Activated CD4-positive, alpha-beta memory T cell treated with anti-CD3 and anti-CD28 coated beads for 36 hours (primary cell): Measurements from ENCODE around the gene ABCC11. TPM values are rescaled to one million over a fixed set of nuclear protein-coding genes. Genes with fewer than 3 reads are reported as not detected.
A peak's percentile ranks its signal among the peaks of the same experiment; 100 is the strongest.

Source experiments
- CTCF ChIA-PET: fragments of 350-600 bp; sonication (Branson Sonifier 250); formaldehyde crosslinking; loops from one replicate; lab custom pipeline; 2021; ENCODE audit warnings: antibody characterized with exemption, inconsistent platforms; lab: Charles Lee
- POLR2A ChIA-PET: fragments of 350-600 bp; sonication (Branson Sonifier 250); formaldehyde crosslinking; loops from one replicate; lab custom pipeline; 2021; ENCODE audit warnings: antibody characterized with exemption; lab: Charles Lee
- DNase-seq: peaks from one replicate; pipeline ENCODE4 v3.0.0-alpha.2; 2020
- H3K27ac Mint-ChIP-seq: one replicate; pipeline ENCODE4 v1.8.0; 2021; ENCODE audit warnings: mixed read lengths
- H3K27me3 Mint-ChIP-seq: one replicate; pipeline ENCODE4 v1.8.0; 2021; ENCODE audit warnings: mixed read lengths
- H3K36me3 Mint-ChIP-seq: one replicate; pipeline ENCODE4 v1.8.0; 2021; ENCODE audit warnings: mixed read lengths
- H3K4me1 Mint-ChIP-seq: one replicate; pipeline ENCODE4 v1.8.0; 2021; ENCODE audit warnings: low read depth, mixed read lengths
- H3K4me3 Mint-ChIP-seq: one replicate; pipeline ENCODE4 v1.8.0; 2021; ENCODE audit warnings: mild to moderate bottlenecking, mixed read lengths
- H3K9me3 Mint-ChIP-seq: one replicate; pipeline ENCODE4 v1.8.0; 2021; ENCODE audit warnings: mixed read lengths
- intact Hi-C: fragments of 100-400 bp; cut with micrococcal nuclease; formaldehyde crosslinking; loops from one replicate; pipeline ENCODE4 v1.15.1; 2023
- total RNA-seq, 2 experiments: library from RNA; stranded (reverse); gene quantifications; one replicate each; pipeline ENCODE4 v1.2.3, GENCODE V29; 2021

Gene ABCC11
- total RNA-seq, 2 experiments from 2014 or later = 0.15 to 0.33 TPM

- CTCF ChIA-PET = no interaction called here
- H3K4me3 Mint-ChIP-seq = no peak overlapping the region
- intact Hi-C loops = no loop called here
Observed at GRCh38 chr16:48136547-48137360, 110.6 kb downstream of the ABCC11 start.

GRCh38 chr16:48133455-48134211, 113.7 kb downstream of the ABCC11 start:
- ChIA-PET POLR2A (no interaction called here), CTCF (no interaction called here)
- intact Hi-C loops = no loop called here
- Mint-ChIP-seq H3K9me3 (no peaks in the 10 kb centered on the region), H3K4me1 (no peaks in the 10 kb centered on the region), H3K36me3 (no peaks in the 10 kb centered on the region), H3K27ac (no peak overlapping the region), H3K4me3 (no peak overlapping the region), H3K27me3 (peaks cover 10% of the 10 kb centered on the region)
- DNase-seq = no peak

More at GRCh38 chr16:48136547-48137360, 110.6 kb downstream of the ABCC11 start:
- POLR2A ChIA-PET = no interaction called here
- DNase-seq = no peak
- H3K27me3 Mint-ChIP-seq = peaks cover 4% of the 10 kb centered on the region
- no peaks in the 10 kb centered on the region for H3K4me1 Mint-ChIP-seq
- no peak overlapping the region for H3K27ac Mint-ChIP-seq
- no peaks in the 10 kb centered on the region for H3K36me3 Mint-ChIP-seq
- no peaks in the 10 kb centered on the region for H3K9me3 Mint-ChIP-seq

- Mint-ChIP-seq H3K36me3 (no peaks in the 10 kb centered on the region), H3K4me1 (no peaks in the 10 kb centered on the region), H3K4me3 (no peak overlapping the region), H3K9me3 (no peaks in the 10 kb centered on the region), H3K27ac (no peak overlapping the region), H3K27me3 (peaks cover 11% of the 10 kb centered on the region)
- intact Hi-C loops = no loop called here
- ChIA-PET POLR2A (no interaction called here), CTCF (no interaction called here)
- no peak for DNase-seq
Observed at GRCh38 chr16:48132696-48133095, 114.6 kb downstream of the ABCC11 start.

- peaks cover 15% of the 10 kb centered on the region for H3K27me3 Mint-ChIP-seq
- H3K4me3 Mint-ChIP-seq = no peak overlapping the region
- peaks cover 7% of the 10 kb centered on the region for H3K4me1 Mint-ChIP-seq
- no peaks in the 10 kb centered on the region for H3K9me3 Mint-ChIP-seq
- intact Hi-C loops = no loop called here
- no peaks in the 10 kb centered on the region for H3K36me3 Mint-ChIP-seq
- ChIA-PET POLR2A (no interaction called here), CTCF (no interaction called here)
- DNase-seq = no peak
- no peak overlapping the region for H3K27ac Mint-ChIP-seq
Observed at GRCh38 chr16:48131201-48131935, 116.0 kb downstream of the ABCC11 start.

GRCh38 chr16:48129926-48130325, 117.4 kb downstream of the ABCC11 start:
- CTCF ChIA-PET = no interaction called here
- H3K27me3 Mint-ChIP-seq = peaks cover 17% of the 10 kb centered on the region
- peaks cover 7% of the 10 kb centered on the region for H3K4me1 Mint-ChIP-seq
- H3K27ac Mint-ChIP-seq = no peak overlapping the region
- no peaks in the 10 kb centered on the region for H3K9me3 Mint-ChIP-seq
- intact Hi-C loops = loop anchor here (10.0 kb wide), 1 partner anchor 555 kb away; no protein-coding TSS in a partner anchor
- no peak overlapping the region for H3K4me3 Mint-ChIP-seq
- H3K36me3 Mint-ChIP-seq = no peaks in the 10 kb centered on the region
- DNase-seq = no peak
- POLR2A ChIA-PET = no interaction called here

GRCh38 chr16:48128769-48129168, 118.6 kb downstream of the ABCC11 start:
- Mint-ChIP-seq H3K9me3 (no peaks in the 10 kb centered on the region), H3K27me3 (peaks cover 21% of the 10 kb centered on the region), H3K27ac (no peak overlapping the region), H3K36me3 (no peaks in the 10 kb centered on the region), H3K4me1 (peaks cover 11% of the 10 kb centered on the region), H3K4me3 (no peak overlapping the region)
- ChIA-PET POLR2A (no interaction called here), CTCF (no interaction called here)
- no peak for DNase-seq
- intact Hi-C loops = loop anchor here (10.0 kb wide), 1 partner anchor 554 kb away; no protein-coding TSS in a partner anchor

GRCh38 chr16:48126801-48127644, 120.3 kb downstream of the ABCC11 start:
- CTCF ChIA-PET = interaction anchor here (0.9 to 2.0 kb wide), 2 partner anchors 10 to 38 kb away, joined by 3 to 4 read pairs; no protein-coding TSS in a partner anchor
- intact Hi-C loops = loop anchor here (10.0 kb wide), 1 partner anchor 552 kb away; no protein-coding TSS in a partner anchor

GRCh38 chr16:48125888-48126287, 121.5 kb downstream of the ABCC11 start:
- intact Hi-C loops = loop anchor here (10.0 kb wide), 1 partner anchor 551 kb away; no protein-coding TSS in a partner anchor
- ChIA-PET CTCF (interaction anchor here (0.9 to 2.0 kb wide), 2 partner anchors 9 to 39 kb away, joined by 3 to 4 read pairs; no protein-coding TSS in a partner anchor), POLR2A (no interaction called here)
- Mint-ChIP-seq H3K9me3 (no peaks in the 10 kb centered on the region), H3K36me3 (no peaks in the 10 kb centered on the region), H3K4me1 (peaks cover 25% of the 10 kb centered on the region), H3K4me3 (no peak overlapping the region), H3K27ac (no peak overlapping the region), H3K27me3 (peaks cover 19% of the 10 kb centered on the region)
- DNase-seq = no peak

More at GRCh38 chr16:48126801-48127644, 120.3 kb downstream of the ABCC11 start:
- POLR2A ChIA-PET = no interaction called here
- Mint-ChIP-seq H3K4me3 (no peak overlapping the region), H3K36me3 (no peaks in the 10 kb centered on the region), H3K27ac (no peak overlapping the region), H3K9me3 (no peaks in the 10 kb centered on the region), H3K27me3 (peaks cover 19% of the 10 kb centered on the region), H3K4me1 (peaks cover 25% of the 10 kb centered on the region)
- DNase-seq = no peak

- no peak overlapping the region for H3K4me3 Mint-ChIP-seq
- intact Hi-C loops = loop anchor here (10.0 kb wide), 1 partner anchor 549 kb away; no protein-coding TSS in a partner anchor
- no peaks in the 10 kb centered on the region for H3K9me3 Mint-ChIP-seq
- no peak overlapping the region for H3K27ac Mint-ChIP-seq
- POLR2A ChIA-PET = interaction anchor here (1.8 kb wide), 1 partner anchor 34 kb away, joined by 5 read pairs; no protein-coding TSS in a partner anchor
- CTCF ChIA-PET = interaction anchor here (0.7 to 3.1 kb wide), 5 partner anchors 23 to 1087 kb away, joined by 3 to 12 read pairs (median 6); no protein-coding TSS in a partner anchor
- peaks cover 25% of the 10 kb centered on the region for H3K4me1 Mint-ChIP-seq
- DNase-seq = no peak
- peaks cover 18% of the 10 kb centered on the region for H3K27me3 Mint-ChIP-seq
- H3K36me3 Mint-ChIP-seq = no peaks in the 10 kb centered on the region
Observed at GRCh38 chr16:48124266-48124665, 123.1 kb downstream of the ABCC11 start.

- Mint-ChIP-seq H3K9me3 (no peaks in the 10 kb centered on the region), H3K4me3 (no peak overlapping the region), H3K36me3 (no peaks in the 10 kb centered on the region), H3K27ac (no peak overlapping the region), H3K27me3 (peaks cover 12% of the 10 kb centered on the region), H3K4me1 (peaks cover 29% of the 10 kb centered on the region)
- CTCF ChIA-PET = interaction anchor here (0.5 to 3.1 kb wide), 8 partner anchors 22 to 1086 kb away, joined by 3 to 12 read pairs (median 5); no protein-coding TSS in a partner anchor
- POLR2A ChIA-PET = interaction anchor here (1.8 kb wide), 1 partner anchor 35 kb away, joined by 5 read pairs; no protein-coding TSS in a partner anchor
- peak; percentile 87 for DNase-seq
- intact Hi-C loops = loop anchor here (1.0 to 10.0 kb wide), 4 partner anchors 22 to 1009 kb away; no protein-coding TSS in a partner anchor
Observed at GRCh38 chr16:48123104-48123788, 124.1 kb downstream of the ABCC11 start.
